Activated T-cell treated with anti-CD3 and anti-CD28 coated beads for 24 hours (primary cell): ENCODE data around the gene SLC16A10.
A peak's percentile ranks its signal among the peaks of the same experiment; 100 is the strongest.

Experiments
- DNase-seq: peaks from one replicate; pipeline ENCODE4 v3.0.0-alpha.2; 2020; ENCODE audit warnings: low read depth

SLC16A10 gene

GRCh38 chr6:111259089-111259831 lies 172.0 kb downstream of the SLC16A10 start:
- peak; percentile 99 for DNase-seq

- DNase-seq = no peak
Measured at GRCh38 chr6:111260570-111261298, 173.4 kb downstream of the SLC16A10 start.

- DNase-seq = no peak
Measured at GRCh38 chr6:111263837-111264236, 176.5 kb downstream of the SLC16A10 start.

GRCh38 chr6:111265842-111266241 lies 178.5 kb downstream of the SLC16A10 start:
- DNase-seq = no peak

- no peak for DNase-seq
Measured at GRCh38 chr6:111266276-111266675, 179.0 kb downstream of the SLC16A10 start.

GRCh38 chr6:111267764-111268333 lies 180.5 kb downstream of the SLC16A10 start:
- no peak for DNase-seq

GRCh38 chr6:111269401-111269970 lies 182.2 kb downstream of the SLC16A10 start:
- no peak for DNase-seq

- no peak for DNase-seq
Measured at GRCh38 chr6:111270121-111270520, 182.8 kb downstream of the SLC16A10 start.

- DNase-seq = no peak
Measured at GRCh38 chr6:111274593-111275217, 187.4 kb downstream of the SLC16A10 start.

- no peak for DNase-seq
Measured at GRCh38 chr6:111276335-111276734, 189.0 kb downstream of the SLC16A10 start.

GRCh38 chr6:111276736-111277135 lies 189.4 kb downstream of the SLC16A10 start:
- DNase-seq = no peak

GRCh38 chr6:111277819-111278218 lies 190.5 kb downstream of the SLC16A10 start:
- DNase-seq = no peak

GRCh38 chr6:111278731-111279130 lies 191.4 kb downstream of the SLC16A10 start:
- no peak for DNase-seq

GRCh38 chr6:111280445-111280955 lies 193.2 kb downstream of the SLC16A10 start:
- DNase-seq = no peak
